ENCODE measurements around the gene HBG2. TPM values are rescaled to one million over a fixed set of nuclear protein-coding genes. Genes with fewer than 3 reads are reported as not detected.

The HBG2 gene
- total and polyA plus RNA-seq, 9 of the 15 experiments (the other 6 are each of a cell fraction or from before 2014, with no cell fraction given), result 1,626 to 58,619 (median 10,515) TPM

DNA sequence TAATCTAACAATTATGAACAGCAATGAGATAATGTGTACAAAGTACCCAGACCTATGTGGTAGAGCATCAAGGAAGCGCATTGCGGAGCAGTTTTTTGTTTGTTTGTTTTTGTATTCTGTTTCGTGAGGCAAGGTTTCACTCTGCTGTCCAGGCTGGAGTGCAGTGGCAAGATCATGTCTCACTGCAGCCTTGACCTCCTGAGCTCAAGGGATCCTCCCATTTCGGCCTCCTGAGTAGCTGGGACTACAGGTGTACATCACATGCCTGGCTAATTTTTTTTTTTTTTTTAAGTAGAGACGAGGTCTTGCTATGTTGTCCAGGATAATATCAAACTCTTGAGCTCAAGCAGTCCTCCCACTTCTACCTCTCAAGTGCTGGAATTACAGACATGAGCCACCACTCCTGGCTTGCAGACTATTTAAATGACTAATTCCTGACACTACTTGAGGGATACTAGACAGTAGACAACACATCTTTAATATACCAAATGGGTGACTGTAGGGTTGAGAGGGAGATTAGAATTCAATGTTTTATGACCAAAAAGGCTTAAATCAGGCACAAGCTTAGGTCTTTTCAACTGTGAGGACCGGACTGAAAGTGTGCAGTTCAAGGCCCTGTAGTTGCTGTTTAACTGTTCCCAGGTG lies 34.4 kb upstream of the HBG2 start:
- Histone ChIP-seq H3K4me3 (no peak overlapping the region), H3K9ac (ENCODE audit: insufficient read depth in 1 of 2, low read depth in 2 of 2, low read length in 2 of 2) (peak overlapping the region in 1 of 2 experiments; percentile 59; a peak in 2 of 4 replicates), H4K20me1 (replicated peaks; ENCODE audit: control insufficient read depth, insufficient read depth, low read length) (no peaks in the 10 kb centered on the region), H3K27ac (ENCODE audit: extremely low read depth, low read depth, low read length) (peak overlapping the region; percentile 86), H2AFZ (ENCODE audit: low read depth, low read length) (peak overlapping the region; percentile 35; the same call in 1 of the 2 replicates), H3K9me3 (replicated peaks; ENCODE audit: control insufficient read depth, insufficient read depth, low read depth, low read length) (no peaks in the 10 kb centered on the region), H3K9me1 (ENCODE audit: control insufficient read depth, insufficient read depth, low read length) (no peaks in the 10 kb centered on the region), H3K79me2 (ENCODE audit: control insufficient read depth, insufficient read depth, low read length) (peaks cover 78% of the 10 kb centered on the region), H3K36me3 (ENCODE audit: control insufficient read depth, insufficient read depth, low read length) (peaks cover 17% of the 10 kb centered on the region), H3K4me2 (ENCODE audit: insufficient read depth, low read length) (peak overlapping the region; percentile 81), H3K4me1 (replicated peaks in 1 of 2; ENCODE audit: control insufficient read depth in 2 of 2, insufficient read depth in 2 of 2, low read length in 2 of 2) (peaks cover 16 to 73% of the 10 kb centered on the region in 2 experiments; a peak in 4 of 5 replicates), H3K27me3 (ENCODE audit: control insufficient read depth in 2 of 2, insufficient read depth in 2 of 2, low read length in 2 of 2) (no peaks in the 10 kb centered on the region)
- CTCF ChIA-PET (ENCODE audit: low intra/inter-chr PET ratio), result interaction anchor here (0.7 to 1.4 kb wide), 2 partner anchors 84 to 159 kb away, joined by 4 read pairs; no protein-coding TSS in a partner anchor
- DNase-seq (ENCODE audit: extremely low read depth in 1 of 4, low spot score in 3 of 4) (peak in 1 of 4 experiments; percentile 66), FAIRE-seq (no peak), ATAC-seq (peak; percentile 4)
- 50% methylated on average over 6 of the region's 6 CpGs for WGBS (ENCODE audit: insufficient coverage, low coverage, missing lambda C conversion rate)
- POLR2A ChIA-PET, result interaction anchor here (1.1 to 6.4 kb wide), 8 partner anchors 8 to 49 kb away, joined by 3 to 40 read pairs (median 7); partner anchors contain the start of genes HBE1, HBG1 and HBG2
- BruUV-seq (replicated peaks), result no TSS peak
- intact Hi-C loops (cut with micrococcal nuclease), result loop anchor here (2.0 to 10.0 kb wide), 4 partner anchors 36 to 306 kb away; partner anchors contain the start of genes TRIM6 and UBQLN3
- in situ Hi-C loops (cut with MboI), result loop anchor here (5.0 kb wide), 2 partner anchors 47 to 167 kb away; no protein-coding TSS in a partner anchor
- TF ChIP-seq GATAD2A (IDR thresholded peaks at IDR 0.05), result peak; percentile 52; the same call in 1 of the 2 replicates
- no peak for TF ChIP-seq SRSF9 (IDR thresholded peaks at IDR 0.05; ENCODE audit: borderline replicate concordance, low read depth, low read length)
- TF ChIP-seq, protein P1, sequence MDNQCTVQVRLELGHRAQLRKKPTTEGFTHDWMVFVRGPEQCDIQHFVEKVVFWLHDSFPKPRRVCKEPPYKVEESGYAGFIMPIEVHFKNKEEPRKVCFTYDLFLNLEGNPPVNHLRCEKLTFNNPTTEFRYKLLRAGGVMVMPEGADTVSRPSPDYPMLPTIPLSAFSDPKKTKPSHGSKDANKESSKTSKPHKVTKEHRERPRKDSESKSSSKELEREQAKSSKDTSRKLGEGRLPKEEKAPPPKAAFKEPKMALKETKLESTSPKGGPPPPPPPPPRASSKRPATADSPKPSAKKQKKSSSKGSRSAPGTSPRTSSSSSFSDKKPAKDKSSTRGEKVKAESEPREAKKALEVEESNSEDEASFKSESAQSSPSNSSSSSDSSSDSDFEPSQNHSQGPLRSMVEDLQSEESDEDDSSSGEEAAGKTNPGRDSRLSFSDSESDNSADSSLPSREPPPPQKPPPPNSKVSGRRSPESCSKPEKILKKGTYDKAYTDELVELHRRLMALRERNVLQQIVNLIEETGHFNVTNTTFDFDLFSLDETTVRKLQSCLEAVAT (IDR thresholded peaks at IDR 0.05), result peak; percentile 46 to 76; a peak in 2 of 4 replicates
- TF ChIP-seq HDAC1 (IDR thresholded peaks at IDR 0.05), result peak in 1 of 2 experiments; percentile 30; a peak in 1 of 4 replicates
- TF ChIP-seq NFATC3 (IDR thresholded peaks at IDR 0.05), result 0 out of 2 replicates have a peak, but pooled peaks have one; percentile 9
- peak; percentile 23 to 39; a peak in 3 of 4 replicates for TF ChIP-seq RAD21 (CRISPR knock-in tag; conservative IDR thresholded peaks at IDR 0.05 in 1 of 2, IDR thresholded peaks at IDR 0.05 in 1 of 2)
- TF ChIP-seq, protein P2, sequence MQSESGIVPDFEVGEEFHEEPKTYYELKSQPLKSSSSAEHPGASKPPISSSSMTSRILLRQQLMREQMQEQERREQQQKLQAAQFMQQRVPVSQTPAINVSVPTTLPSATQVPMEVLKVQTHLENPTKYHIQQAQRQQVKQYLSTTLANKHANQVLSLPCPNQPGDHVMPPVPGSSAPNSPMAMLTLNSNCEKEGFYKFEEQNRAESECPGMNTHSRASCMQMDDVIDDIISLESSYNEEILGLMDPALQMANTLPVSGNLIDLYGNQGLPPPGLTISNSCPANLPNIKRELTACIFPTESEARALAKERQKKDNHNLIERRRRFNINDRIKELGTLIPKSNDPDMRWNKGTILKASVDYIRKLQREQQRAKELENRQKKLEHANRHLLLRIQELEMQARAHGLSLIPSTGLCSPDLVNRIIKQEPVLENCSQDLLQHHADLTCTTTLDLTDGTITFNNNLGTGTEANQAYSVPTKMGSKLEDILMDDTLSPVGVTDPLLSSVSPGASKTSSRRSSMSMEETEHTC (IDR thresholded peaks at IDR 0.05), result no peak
- TF ChIP-seq MTA2 (IDR thresholded peaks at IDR 0.05; ENCODE audit: low read depth), result no peak
- peak; percentile 80; the same call in 1 of the 2 replicates for TF ChIP-seq LARP7 (IDR thresholded peaks at IDR 0.05)
- TF ChIP-seq, protein P3, sequence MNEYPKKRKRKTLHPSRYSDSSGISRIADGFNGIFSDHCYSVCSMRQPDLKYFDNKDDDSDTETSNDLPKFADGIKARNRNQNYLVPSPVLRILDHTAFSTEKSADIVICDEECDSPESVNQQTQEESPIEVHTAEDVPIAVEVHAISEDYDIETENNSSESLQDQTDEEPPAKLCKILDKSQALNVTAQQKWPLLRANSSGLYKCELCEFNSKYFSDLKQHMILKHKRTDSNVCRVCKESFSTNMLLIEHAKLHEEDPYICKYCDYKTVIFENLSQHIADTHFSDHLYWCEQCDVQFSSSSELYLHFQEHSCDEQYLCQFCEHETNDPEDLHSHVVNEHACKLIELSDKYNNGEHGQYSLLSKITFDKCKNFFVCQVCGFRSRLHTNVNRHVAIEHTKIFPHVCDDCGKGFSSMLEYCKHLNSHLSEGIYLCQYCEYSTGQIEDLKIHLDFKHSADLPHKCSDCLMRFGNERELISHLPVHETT (CRISPR knock-in tag; conservative IDR thresholded peaks at IDR 0.05 in 1 of 2, IDR thresholded peaks at IDR 0.05 in 1 of 2), result 0 out of 4 replicates have a peak, but pooled peaks of 1 of the 2 experiments have one; percentile 12
